Placental epithelial cell (primary cell): ENCODE data around the gene STOML2. TPM values are rescaled to one million over a fixed set of nuclear protein-coding genes. Genes with fewer than 3 reads are reported as not detected.

Experiments used
- total RNA-seq: library from RNA; depleted of rRNA; stranded (reverse); fragments of >200 nt; gene quantifications from 2 replicates; pipeline ENCODE4 v1.2.3, GENCODE V29; 2012

STOML2 gene
- total RNA-seq: 110 and 182 TPM in 2 replicates

GRCh38 chr9:35102769-35103659 lies at the start of gene STOML2:
Gene STOML2 (minus strand): TSS chr9:35103131. CDS start chr9:35103094, 37 bp downstream.

GRCh38 chr9:35115680-35116538 lies 13.0 kb upstream of the STOML2 start, which contains the start of gene ATOSB:
Gene ATOSB (minus strand): TSS chr9:35115862. CDS start chr9:35108274, 7,588 bp downstream.

GRCh38 chr9:35096035-35096849 lies 6.7 kb downstream of the STOML2 start, which contains the start of gene PIGO:
Gene PIGO (minus strand): TSS chr9:35096591. CDS start chr9:35095565, 1,026 bp downstream.

GRCh38 chr9:35079426-35080341 lies 23.2 kb downstream of the STOML2 start, which contains the start of gene FANCG:
Gene FANCG (minus strand): TSS chr9:35079942. CDS start chr9:35079524, 418 bp downstream.

GRCh38 chr9:35072461-35073278 lies 30.3 kb downstream of the STOML2 start, which contains the start of gene VCP:
Gene VCP (minus strand): TSS chr9:35072625. CDS start chr9:35072353, 272 bp downstream.

Other genes starting within 250 kb of the STOML2 start
- gene PHF24, start 144.8 kb downstream of the STOML2 start, total RNA-seq: 0.39 and 0.65 TPM in 2 replicates
- gene DNAJB5, start 113.4 kb downstream of the STOML2 start, total RNA-seq: 4.3 and 10.3 TPM in 2 replicates
- 363 and 464 TPM in 2 replicates for gene VCP, start 30.5 kb downstream of the STOML2 start, total RNA-seq
- gene FANCG, start 23.2 kb downstream of the STOML2 start, total RNA-seq: 21.6 and 39.7 TPM in 2 replicates
- 18.5 and 24.8 TPM in 2 replicates for gene PIGO, start 6.5 kb downstream of the STOML2 start, total RNA-seq
- gene ATOSB, start 12.7 kb upstream of the STOML2 start, total RNA-seq: 25.9 and 42.5 TPM in 2 replicates
- gene UNC13B, start 58.9 kb upstream of the STOML2 start, total RNA-seq: 5.1 and 8.7 TPM in 2 replicates